Activated naive CD4-positive, alpha-beta T cell treated with anti-CD3 and anti-CD28 coated beads for 36 hours (primary cell): ENCODE data around the gene CNTN4. TPM values are rescaled to one million over a fixed set of nuclear protein-coding genes. Genes with fewer than 3 reads are reported as not detected.
A peak's percentile ranks its signal among the peaks of the same experiment; 100 is the strongest.
"Not testable (repeated sequence)": the region's sequence is repeated elsewhere in the genome, so short reads cannot be mapped to it uniquely, and the experiment has no call there.

ENCODE experiments used
- CTCF ChIA-PET: fragments of 350-600 bp; sonication (Branson Sonifier 250); formaldehyde crosslinking; loops from one replicate; lab custom pipeline; 2021; ENCODE audit warnings: antibody characterized with exemption; lab: Charles Lee
- DNase-seq: peaks from one replicate; pipeline ENCODE4 v3.0.0-alpha.2; 2020
- H3K27ac Mint-ChIP-seq: one replicate; pipeline ENCODE4 v1.8.0; 2021; ENCODE audit warnings: mild to moderate bottlenecking, mixed read lengths
- H3K27me3 Mint-ChIP-seq: one replicate; pipeline ENCODE4 v1.8.0; 2021; ENCODE audit warnings: low read depth, mixed read lengths
- H3K36me3 Mint-ChIP-seq: one replicate; pipeline ENCODE4 v1.8.0; 2021; ENCODE audit warnings: low read depth, mixed read lengths
- H3K4me1 Mint-ChIP-seq: one replicate; pipeline ENCODE4 v1.8.0; 2021; ENCODE audit warnings: low read depth, mixed read lengths
- H3K4me3 Mint-ChIP-seq: one replicate; pipeline ENCODE4 v1.8.0; 2021; ENCODE audit warnings: mild to moderate bottlenecking, moderate library complexity, mixed read lengths
- H3K9me3 Mint-ChIP-seq: one replicate; pipeline ENCODE4 v1.8.0; 2021; ENCODE audit warnings: mixed read lengths
- intact Hi-C: fragments of 100-400 bp; cut with micrococcal nuclease; formaldehyde crosslinking; loops from one replicate; pipeline ENCODE4 v1.15.1; 2023
- total RNA-seq, 2 experiments: library from RNA; stranded (reverse); gene quantifications; one replicate each; pipeline ENCODE4 v1.2.3, GENCODE V29; 2021

Gene CNTN4
- total RNA-seq = not detected

- no peak within 1 kb of the TSS for H3K27ac Mint-ChIP-seq
- peak within 1 kb of the TSS; percentile 28 for H3K4me3 Mint-ChIP-seq
- H3K4me1 Mint-ChIP-seq = peaks cover 13% of the 10 kb centered on the region
- intact Hi-C loops = no loop called here
- no peaks in the 10 kb centered on the region for H3K9me3 Mint-ChIP-seq
- peak; percentile 11 for DNase-seq
- no peaks in the 10 kb centered on the region for H3K36me3 Mint-ChIP-seq
- peaks cover 53% of the 10 kb centered on the region for H3K27me3 Mint-ChIP-seq
- CTCF ChIA-PET = no interaction called here
Observed at GRCh38 chr3:2098398-2099027, at the start of gene CNTN4. CNTN4 (plus strand) TSS chr3:2098866.

- DNase-seq = no peak
- Mint-ChIP-seq H3K27me3 (no peaks in the 10 kb centered on the region), H3K27ac (no peak overlapping the region), H3K4me1 (no peaks in the 10 kb centered on the region), H3K9me3 (peaks cover 2% of the 10 kb centered on the region), H3K4me3 (no peak overlapping the region), H3K36me3 (no peaks in the 10 kb centered on the region)
- intact Hi-C loops = no loop called here
- CTCF ChIA-PET = no interaction called here
Observed at GRCh38 chr3:2061360-2061759, 37.3 kb upstream of the CNTN4 start.

DNA sequence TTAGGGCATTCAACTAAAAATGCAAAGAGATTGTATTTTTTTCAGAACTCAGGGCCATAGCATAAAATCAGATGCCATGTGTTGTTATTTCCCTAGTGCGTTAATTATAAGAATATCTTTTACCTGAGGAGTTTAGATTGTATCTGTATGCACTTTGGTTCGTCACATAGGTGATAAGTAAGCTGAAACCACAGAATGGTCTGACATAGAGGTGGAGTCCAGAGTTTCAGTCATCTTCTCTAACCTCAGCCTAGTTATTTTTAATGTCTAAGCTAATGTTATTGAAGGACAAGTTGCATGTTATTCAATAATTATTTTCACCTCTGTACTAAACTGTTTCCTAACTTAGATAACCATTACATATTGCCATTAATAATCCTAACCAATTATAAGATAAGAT lies 27.1 kb upstream of the CNTN4 start:
- no peaks in the 10 kb centered on the region for H3K27me3 Mint-ChIP-seq
- H3K9me3 Mint-ChIP-seq = no peaks in the 10 kb centered on the region
- H3K27ac Mint-ChIP-seq = no peak overlapping the region
- no peak overlapping the region for H3K4me3 Mint-ChIP-seq
- intact Hi-C loops = no loop called here
- H3K36me3 Mint-ChIP-seq = no peaks in the 10 kb centered on the region
- CTCF ChIA-PET = no interaction called here
- no peak for DNase-seq
- H3K4me1 Mint-ChIP-seq = no peaks in the 10 kb centered on the region

- CTCF ChIA-PET = no interaction called here
- Mint-ChIP-seq H3K36me3 (no peaks in the 10 kb centered on the region), H3K4me1 (no peaks in the 10 kb centered on the region), H3K9me3 (peaks cover 6% of the 10 kb centered on the region), H3K27me3 (peaks cover 2% of the 10 kb centered on the region), H3K27ac (no peak overlapping the region), H3K4me3 (no peak overlapping the region)
- intact Hi-C loops = no loop called here
- no peak for DNase-seq
Observed at GRCh38 chr3:2078821-2079220, 19.8 kb upstream of the CNTN4 start.

DNA sequence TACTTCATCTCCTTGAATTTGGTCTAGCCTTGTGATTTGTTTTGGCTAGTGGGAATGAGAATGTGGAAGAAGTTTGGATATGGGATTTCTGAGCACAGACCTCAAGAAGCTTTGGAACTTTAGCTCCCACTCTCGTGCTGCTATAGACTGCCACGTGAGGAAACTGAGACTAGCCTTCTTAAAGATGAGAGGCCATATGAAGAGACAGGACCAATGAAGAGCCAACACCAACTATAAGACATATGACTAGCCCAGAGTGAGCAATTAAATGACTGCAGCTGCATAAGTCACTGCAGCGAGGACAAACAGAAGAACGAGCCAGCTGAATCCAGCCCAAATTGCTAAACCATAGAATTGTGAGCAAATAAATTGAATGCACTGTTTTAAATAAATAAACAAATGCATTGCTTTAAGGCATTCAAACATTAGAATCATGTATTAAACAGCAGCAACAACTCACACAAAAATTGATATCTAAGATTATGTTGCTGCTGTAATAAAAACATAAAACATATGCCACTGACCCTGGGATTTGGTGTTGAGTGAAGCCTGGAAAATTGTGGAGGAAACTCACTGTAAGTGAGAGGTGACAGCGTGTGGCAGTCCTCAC lies 15.7 kb upstream of the CNTN4 start:
- H3K27me3 Mint-ChIP-seq = no peaks in the 10 kb centered on the region
- no peak overlapping the region for H3K4me3 Mint-ChIP-seq
- no peak for DNase-seq
- CTCF ChIA-PET = no interaction called here
- no peak overlapping the region for H3K27ac Mint-ChIP-seq
- H3K9me3 Mint-ChIP-seq = peaks cover 10% of the 10 kb centered on the region
- H3K36me3 Mint-ChIP-seq = no peaks in the 10 kb centered on the region
- intact Hi-C loops = no loop called here
- no peaks in the 10 kb centered on the region for H3K4me1 Mint-ChIP-seq

DNA sequence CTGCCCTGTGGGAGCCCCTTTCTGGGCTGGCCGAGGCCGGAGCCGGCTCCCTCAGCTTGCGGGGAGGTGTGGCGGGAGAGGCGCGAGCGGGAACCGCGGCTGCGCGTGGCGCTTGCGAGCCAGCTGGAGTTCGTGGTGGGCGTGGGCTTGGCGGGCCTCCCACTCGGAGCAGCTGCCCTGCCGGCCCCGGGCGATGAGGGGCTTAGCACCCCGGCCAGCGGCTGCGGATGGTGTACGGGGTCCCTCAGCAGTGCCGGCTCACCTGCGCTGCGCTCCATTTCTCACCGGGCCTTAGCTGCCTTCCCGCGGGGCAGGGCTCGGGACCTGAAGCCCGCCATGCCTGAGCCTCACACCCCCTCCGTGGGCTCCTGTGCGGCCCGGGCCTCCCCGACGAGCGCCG lies 15.1 kb upstream of the CNTN4 start:
- CTCF ChIA-PET, intact Hi-C loops, H3K27me3 Mint-ChIP-seq, H3K27ac Mint-ChIP-seq, H3K4me3 Mint-ChIP-seq, H3K4me1 Mint-ChIP-seq, H3K36me3 Mint-ChIP-seq, DNase-seq: not testable (repeated sequence)
- H3K9me3 Mint-ChIP-seq = peaks cover 10% of the 10 kb centered on the region

DNA sequence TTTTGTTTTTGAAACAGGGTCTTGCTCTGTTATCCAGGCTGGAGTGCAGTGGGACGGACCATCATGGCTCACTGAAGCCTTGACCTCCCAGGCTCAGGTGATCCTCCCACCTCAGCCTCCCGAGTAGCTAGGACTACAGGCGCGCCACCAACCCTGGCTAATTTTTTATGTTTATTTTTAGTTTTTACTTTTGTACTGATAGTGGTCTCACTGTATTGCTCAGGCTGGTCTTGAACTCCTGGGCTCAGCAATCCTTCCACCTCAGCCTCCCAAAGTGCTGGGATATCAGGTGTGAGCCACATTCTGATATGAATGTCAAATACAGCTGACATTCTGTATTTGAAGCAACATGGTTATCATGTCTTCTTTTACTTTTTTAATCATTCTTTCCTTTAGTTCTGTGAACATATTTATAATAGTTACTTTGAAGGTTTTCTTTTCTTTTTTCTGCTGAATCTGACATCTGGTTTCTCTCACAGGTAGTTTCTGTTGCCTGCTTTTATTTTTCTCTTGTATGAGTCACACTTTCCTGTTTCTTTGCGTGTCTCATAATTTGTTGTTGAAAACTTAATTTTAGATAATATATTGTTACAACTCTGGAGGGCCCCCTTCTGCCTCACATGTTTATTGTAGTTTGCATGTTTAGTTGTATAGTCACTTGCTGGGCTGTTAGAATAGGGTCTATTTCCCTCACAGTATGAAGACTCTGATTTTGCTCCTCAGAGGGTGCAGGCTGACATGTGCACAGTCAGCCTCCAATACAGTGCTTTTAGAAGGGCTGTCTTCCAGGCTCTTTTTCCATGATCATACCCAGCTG lies 8.4 kb upstream of the CNTN4 start:
- H3K27me3 Mint-ChIP-seq = peaks cover 8% of the 10 kb centered on the region
- DNase-seq = no peak
- no peak overlapping the region for H3K4me3 Mint-ChIP-seq
- CTCF ChIA-PET = no interaction called here
- H3K9me3 Mint-ChIP-seq = no peaks in the 10 kb centered on the region
- no peaks in the 10 kb centered on the region for H3K36me3 Mint-ChIP-seq
- no peaks in the 10 kb centered on the region for H3K4me1 Mint-ChIP-seq
- intact Hi-C loops = no loop called here
- H3K27ac Mint-ChIP-seq = no peak overlapping the region

- H3K4me3 Mint-ChIP-seq = no peak overlapping the region
- H3K27me3 Mint-ChIP-seq = peaks cover 24% of the 10 kb centered on the region
- DNase-seq = no peak
- H3K36me3 Mint-ChIP-seq = no peaks in the 10 kb centered on the region
- H3K4me1 Mint-ChIP-seq = peaks cover 1% of the 10 kb centered on the region
- CTCF ChIA-PET = no interaction called here
- intact Hi-C loops = no loop called here
- H3K9me3 Mint-ChIP-seq = no peaks in the 10 kb centered on the region
- no peak overlapping the region for H3K27ac Mint-ChIP-seq
Observed at GRCh38 chr3:2092758-2093157, 5.9 kb upstream of the CNTN4 start.

- peaks cover 35% of the 10 kb centered on the region for H3K27me3 Mint-ChIP-seq
- CTCF ChIA-PET = interaction anchor here (0.6 kb wide), 1 partner anchor 55 kb away, joined by 3 read pairs; no protein-coding TSS in a partner anchor
- H3K36me3 Mint-ChIP-seq = no peaks in the 10 kb centered on the region
- H3K4me3 Mint-ChIP-seq = no peak overlapping the region
- intact Hi-C loops = no loop called here
- no peak overlapping the region for H3K27ac Mint-ChIP-seq
- no peak for DNase-seq
- H3K4me1 Mint-ChIP-seq = peaks cover 10% of the 10 kb centered on the region
- no peaks in the 10 kb centered on the region for H3K9me3 Mint-ChIP-seq
Observed at GRCh38 chr3:2094941-2095340, 3.7 kb upstream of the CNTN4 start.

- Mint-ChIP-seq H3K9me3 (no peaks in the 10 kb centered on the region), H3K27ac (no peak overlapping the region), H3K36me3 (no peaks in the 10 kb centered on the region), H3K4me1 (peaks cover 13% of the 10 kb centered on the region), H3K4me3 (no peak overlapping the region), H3K27me3 (peaks cover 48% of the 10 kb centered on the region)
- DNase-seq = no peak
- CTCF ChIA-PET = no interaction called here
- intact Hi-C loops = no loop called here
Observed at GRCh38 chr3:2096216-2096615, 2.5 kb upstream of the CNTN4 start.

GRCh38 chr3:2097641-2098191 lies 950 bp upstream of the CNTN4 start:
- H3K9me3 Mint-ChIP-seq = no peaks in the 10 kb centered on the region
- CTCF ChIA-PET = no interaction called here
- peaks cover 13% of the 10 kb centered on the region for H3K4me1 Mint-ChIP-seq
- H3K4me3 Mint-ChIP-seq = no peak overlapping the region
- no peak overlapping the region for H3K27ac Mint-ChIP-seq
- peaks cover 53% of the 10 kb centered on the region for H3K27me3 Mint-ChIP-seq
- no peaks in the 10 kb centered on the region for H3K36me3 Mint-ChIP-seq
- DNase-seq = no peak
- intact Hi-C loops = no loop called here

- H3K27ac Mint-ChIP-seq = no peak overlapping the region
- H3K4me1 Mint-ChIP-seq = peaks cover 13% of the 10 kb centered on the region
- no peaks in the 10 kb centered on the region for H3K36me3 Mint-ChIP-seq
- no peaks in the 10 kb centered on the region for H3K9me3 Mint-ChIP-seq
- H3K27me3 Mint-ChIP-seq = peaks cover 55% of the 10 kb centered on the region
- peak overlapping the region; percentile 28 for H3K4me3 Mint-ChIP-seq
- intact Hi-C loops = no loop called here
- no peak for DNase-seq
- CTCF ChIA-PET = no interaction called here
Observed at GRCh38 chr3:2099028-2099671, 484 bp downstream of the CNTN4 start.
